ENCODE data around the gene MMP8.

GRCh38 chr11:102727890-102728289, 3.1 kb upstream of the MMP8 start:
- TF ChIP-seq CTCF (IDR thresholded peaks at IDR 0.05; ENCODE audit: poor library complexity, severe bottlenecking) (no peak), SMC3 (conservative IDR thresholded peaks at IDR 0.05; ENCODE audit: poor library complexity) (no peak), MXI1 (conservative IDR thresholded peaks at IDR 0.05; ENCODE audit: poor library complexity, severe bottlenecking) (no peak), EZH2 (IDR thresholded peaks at IDR 0.05; ENCODE audit: borderline replicate concordance, insufficient read depth, low read length, poor library complexity, severe bottlenecking) (no peak), POLR2AphosphoS5 (IDR thresholded peaks at IDR 0.05) (no peak), TAF1 (IDR thresholded peaks at IDR 0.05; ENCODE audit: low read depth) (no peak), EP300 (conservative IDR thresholded peaks at IDR 0.05; ENCODE audit: poor library complexity, severe bottlenecking) (no peak)
